ENCODE results near the gene FIGNL2. TPM values are rescaled to one million over a fixed set of nuclear protein-coding genes. Genes with fewer than 3 reads are reported as not detected.

The FIGNL2 gene
- total and polyA plus RNA-seq, 8 donors, result under 0.01 to 1.4 (median 0.12) TPM; not detected in 3

DNA sequence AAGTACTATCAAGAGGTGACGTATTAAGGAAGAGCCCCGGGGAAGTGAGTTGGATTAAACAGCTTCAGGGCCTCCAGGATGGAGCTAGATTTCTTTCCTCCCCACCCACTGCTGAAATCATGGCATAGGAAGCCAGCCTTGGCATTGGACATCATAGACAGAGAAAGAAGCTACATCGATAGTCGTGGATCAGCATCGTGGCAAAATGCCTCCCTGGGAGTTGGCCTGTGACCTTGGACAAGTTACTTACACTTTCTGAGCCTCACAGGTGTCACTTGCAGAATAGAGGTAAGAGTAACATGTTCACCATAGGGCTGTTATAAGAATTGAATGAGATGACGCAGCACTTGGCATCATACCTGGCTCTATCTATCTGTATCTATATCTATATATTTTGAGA, 45.3 kb upstream of the FIGNL2 start:
- TF ChIP-seq POLR2A (IDR thresholded peaks at IDR 0.05) (no peak), EP300 (IDR thresholded peaks at IDR 0.05) (no peak), POLR2AphosphoS5 (IDR thresholded peaks at IDR 0.05) (no peak)
- TF ChIP-seq, protein P1, sequence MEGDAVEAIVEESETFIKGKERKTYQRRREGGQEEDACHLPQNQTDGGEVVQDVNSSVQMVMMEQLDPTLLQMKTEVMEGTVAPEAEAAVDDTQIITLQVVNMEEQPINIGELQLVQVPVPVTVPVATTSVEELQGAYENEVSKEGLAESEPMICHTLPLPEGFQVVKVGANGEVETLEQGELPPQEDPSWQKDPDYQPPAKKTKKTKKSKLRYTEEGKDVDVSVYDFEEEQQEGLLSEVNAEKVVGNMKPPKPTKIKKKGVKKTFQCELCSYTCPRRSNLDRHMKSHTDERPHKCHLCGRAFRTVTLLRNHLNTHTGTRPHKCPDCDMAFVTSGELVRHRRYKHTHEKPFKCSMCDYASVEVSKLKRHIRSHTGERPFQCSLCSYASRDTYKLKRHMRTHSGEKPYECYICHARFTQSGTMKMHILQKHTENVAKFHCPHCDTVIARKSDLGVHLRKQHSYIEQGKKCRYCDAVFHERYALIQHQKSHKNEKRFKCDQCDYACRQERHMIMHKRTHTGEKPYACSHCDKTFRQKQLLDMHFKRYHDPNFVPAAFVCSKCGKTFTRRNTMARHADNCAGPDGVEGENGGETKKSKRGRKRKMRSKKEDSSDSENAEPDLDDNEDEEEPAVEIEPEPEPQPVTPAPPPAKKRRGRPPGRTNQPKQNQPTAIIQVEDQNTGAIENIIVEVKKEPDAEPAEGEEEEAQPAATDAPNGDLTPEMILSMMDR (IDR thresholded peaks at IDR 0.05), result no peak
- peaks cover 0 to 18% (median 8%) of the 10 kb centered on the region in 4 donors for H3K4me1 ChIP-seq
- WGBS, 5 donors, result 85 to 91% (median 87%) methylated on average over 6 of the region's 6 CpGs
- no peak for DNase-seq
- H3K27ac ChIP-seq, result no peak overlapping the region
- H3K36me3 ChIP-seq, result no peaks in the 10 kb centered on the region
- H3K4me3 ChIP-seq, result no peak overlapping the region
- peaks cover 0 to 45% (median 0%) of the 10 kb centered on the region in 3 donors for H3K27me3 ChIP-seq
- intact Hi-C loops (cut with DNase I; ENCODE audit: low total_unique reads), result no loop called here
- H3K9me3 ChIP-seq, result no peaks in the 10 kb centered on the region

DNA sequence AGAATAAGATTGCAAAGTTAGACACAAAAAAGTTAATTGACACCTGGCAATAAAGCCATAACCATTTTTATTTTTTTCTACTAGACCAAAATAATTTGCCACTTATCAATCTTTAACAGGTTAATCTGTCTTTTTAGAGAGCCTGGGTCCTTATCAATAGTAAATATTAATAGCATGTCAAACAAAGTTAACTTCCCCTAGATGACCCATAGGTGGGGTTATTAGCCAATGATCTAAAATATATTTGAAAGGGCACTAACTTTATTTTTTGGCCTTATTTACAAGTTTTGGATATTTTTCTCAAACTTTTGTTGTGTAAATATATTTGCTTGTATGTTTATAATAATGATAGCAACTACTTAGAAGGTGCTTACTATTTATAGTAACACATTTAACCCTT, 43.3 kb upstream of the FIGNL2 start:
- no peak for DNase-seq
- Histone ChIP-seq H3K9me3 (no peaks in the 10 kb centered on the region), H3K4me3 (no peak overlapping the region), H3K27me3 (peaks cover 0 to 52% (median 4%) of the 10 kb centered on the region in 3 donors), H3K36me3 (no peaks in the 10 kb centered on the region), H3K4me1 (peaks cover 0 to 30% (median 13%) of the 10 kb centered on the region in 4 donors), H3K27ac (no peak overlapping the region)
- intact Hi-C loops (cut with DNase I; ENCODE audit: low total_unique reads), result no loop called here
- TF ChIP-seq, protein P1 (IDR thresholded peaks at IDR 0.05), result peak in 3 of 7 experiments; percentile 25 to 29 (median 28)
- no peak for TF ChIP-seq POLR2A (IDR thresholded peaks at IDR 0.05)

DNA sequence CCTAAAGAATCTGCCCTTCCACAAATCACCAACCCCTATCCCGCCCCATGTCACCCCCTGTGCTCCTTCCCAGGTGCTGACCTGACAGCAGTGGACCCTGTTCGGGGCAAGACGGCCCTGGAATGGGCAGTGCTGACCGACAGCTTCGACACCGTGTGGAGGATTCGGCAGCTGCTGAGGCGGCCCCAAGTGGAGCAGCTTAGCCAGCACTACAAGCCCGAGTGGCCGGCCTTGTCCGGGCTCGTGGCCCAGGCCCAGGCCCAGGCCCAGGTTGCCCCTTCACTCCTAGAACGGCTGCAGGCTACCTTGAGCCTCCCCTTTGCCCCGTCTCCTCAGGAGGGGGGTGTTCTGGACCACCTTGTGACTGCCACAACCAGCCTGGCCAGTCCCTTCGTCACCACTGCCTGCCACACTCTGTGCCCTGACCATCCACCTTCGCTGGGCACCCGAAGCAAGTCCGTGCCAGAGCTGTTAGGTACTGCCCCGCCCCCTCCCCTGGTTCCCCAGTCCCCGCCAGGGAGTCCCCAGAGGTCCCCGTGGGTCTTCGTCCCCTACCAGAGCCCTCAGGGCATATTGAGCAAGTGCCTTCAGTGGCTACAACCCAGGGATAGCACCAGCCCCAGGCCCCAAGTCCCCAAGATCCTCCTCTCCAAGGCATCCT, 42.1 kb upstream of the FIGNL2 start:
- no peaks in the 10 kb centered on the region for H3K36me3 ChIP-seq
- TF ChIP-seq, protein P1 (IDR thresholded peaks at IDR 0.05), result no peak
- no peak for TF ChIP-seq EP300 (IDR thresholded peaks at IDR 0.05)
- no peak for TF ChIP-seq POLR2A (IDR thresholded peaks at IDR 0.05)
- no peak for TF ChIP-seq POLR2AphosphoS5 (IDR thresholded peaks at IDR 0.05)
- no peak for DNase-seq
- peaks cover 0 to 42% (median 18%) of the 10 kb centered on the region in 4 donors for H3K4me1 ChIP-seq
- peaks cover 0 to 43% (median 4%) of the 10 kb centered on the region in 3 donors for H3K27me3 ChIP-seq
- no peak overlapping the region for H3K4me3 ChIP-seq
- 82 to 89% (median 84%) methylated on average over 16 to 22 of the region's 22 CpGs for WGBS, 5 donors
- H3K9me3 ChIP-seq, result no peaks in the 10 kb centered on the region
- intact Hi-C loops (cut with DNase I; ENCODE audit: low total_unique reads), result no loop called here
- no peak overlapping the region for H3K27ac ChIP-seq

DNA sequence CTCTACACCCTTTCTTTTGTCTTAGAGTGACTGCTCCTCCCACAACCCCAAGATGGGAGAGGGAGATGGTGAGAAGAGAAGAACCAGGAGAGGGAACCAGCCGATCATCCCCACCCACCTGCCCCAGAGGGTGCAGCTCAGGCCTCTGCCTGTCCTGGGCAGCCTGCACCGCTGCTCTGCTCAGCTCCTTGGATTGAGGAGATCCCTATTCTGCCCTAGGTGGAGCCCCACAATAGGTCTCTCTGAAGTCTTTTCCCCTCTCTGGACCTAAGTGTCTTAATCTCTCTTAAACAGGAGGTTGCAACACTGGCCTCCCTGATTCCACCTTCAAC, 41.6 kb upstream of the FIGNL2 start:
- DNase-seq, result no peak
- WGBS, 5 donors, result 89 to 95% (median 93%) methylated on average over 2 of the region's 2 CpGs
- H3K27ac ChIP-seq, result no peak overlapping the region
- peaks cover 0 to 37% (median 4%) of the 10 kb centered on the region in 3 donors for H3K27me3 ChIP-seq
- H3K4me1 ChIP-seq, result peaks cover 0 to 42% (median 18%) of the 10 kb centered on the region in 4 donors
- H3K4me3 ChIP-seq, result no peak overlapping the region
- TF ChIP-seq POLR2AphosphoS5 (IDR thresholded peaks at IDR 0.05) (no peak), POLR2A (IDR thresholded peaks at IDR 0.05) (no peak), EP300 (IDR thresholded peaks at IDR 0.05) (no peak)
- no peaks in the 10 kb centered on the region for H3K36me3 ChIP-seq
- no peaks in the 10 kb centered on the region for H3K9me3 ChIP-seq
- intact Hi-C loops (cut with DNase I; ENCODE audit: low total_unique reads), result no loop called here
